Eye (tissue), 1 donor: ENCODE results near the gene ZFP64.
"Not testable (repeated sequence)": the region's sequence is repeated elsewhere in the genome, so short reads cannot be mapped to it uniquely, and the experiment has no call there.

Source experiments
- DNase-seq: peaks from one replicate; pipeline ENCODE4 v3.0.0-alpha.2; 2015

ZFP64 gene

GRCh38 chr20:52201395-52201794, 9.8 kb upstream of the ZFP64 start:
- DNase-seq, result no peak

GRCh38 chr20:52200870-52201269, 9.3 kb upstream of the ZFP64 start:
- DNase-seq, result no peak

GRCh38 chr20:52196845-52197244, 5.3 kb upstream of the ZFP64 start:
- no peak for DNase-seq

- no peak for DNase-seq
Measured at GRCh38 chr20:52193886-52194545, 2.4 kb upstream of the ZFP64 start.

- peak; percentile 6 for DNase-seq
Measured at GRCh38 chr20:52193133-52193532, 1.6 kb upstream of the ZFP64 start.

GRCh38 chr20:52192719-52193007, 1.1 kb upstream of the ZFP64 start:
- not testable (repeated sequence) for DNase-seq

GRCh38 chr20:52191916-52192718, 538 bp upstream of the ZFP64 start:
- peak; percentile 83 for DNase-seq

- DNase-seq, result no peak
Measured at GRCh38 chr20:52190437-52191131, 995 bp downstream of the ZFP64 start.

- DNase-seq, result no peak
Measured at GRCh38 chr20:52181766-52182165, 9.8 kb downstream of the ZFP64 start.

- DNase-seq, result peak; percentile 8
Measured at GRCh38 chr20:52180180-52180840, 11.3 kb downstream of the ZFP64 start.

GRCh38 chr20:52179331-52180179, 12.0 kb downstream of the ZFP64 start:
- no peak for DNase-seq

GRCh38 chr20:52178691-52179090, 12.9 kb downstream of the ZFP64 start:
- DNase-seq, result no peak

- DNase-seq, result no peak
Measured at GRCh38 chr20:52175840-52176239, 15.7 kb downstream of the ZFP64 start.

- DNase-seq, result no peak
Measured at GRCh38 chr20:52172392-52173047, 19.1 kb downstream of the ZFP64 start.

- no peak for DNase-seq
Measured at GRCh38 chr20:52171025-52171424, 20.6 kb downstream of the ZFP64 start.

GRCh38 chr20:52168116-52168515, 23.5 kb downstream of the ZFP64 start:
- no peak for DNase-seq

GRCh38 chr20:52167232-52167840, 24.2 kb downstream of the ZFP64 start:
- DNase-seq, result no peak

GRCh38 chr20:52166150-52166549, 25.4 kb downstream of the ZFP64 start:
- no peak for DNase-seq

GRCh38 chr20:52160621-52161204, 30.9 kb downstream of the ZFP64 start:
- DNase-seq, result no peak

GRCh38 chr20:52160049-52160570, 31.5 kb downstream of the ZFP64 start:
- no peak for DNase-seq

- no peak for DNase-seq
Measured at GRCh38 chr20:52154575-52154974, 37.0 kb downstream of the ZFP64 start.
